Heart left ventricle (tissue), 16 donors: ENCODE data around the gene IDUA. TPM values are rescaled to one million over a fixed set of nuclear protein-coding genes. Genes with fewer than 3 reads are reported as not detected.
A peak's percentile ranks its signal among the peaks of the same experiment; 100 is the strongest.

Experiments
- ATAC-seq, 4 donors: fragments of 200-7000 bp; cut with Tn5 transposase; one replicate each; pipeline ENCODE4 v1.9.1; 2020 to 2022; ENCODE audit warnings: moderate library complexity in 4 of 4, mild to moderate bottlenecking in 3 of 4, moderate number of reproducible peaks in 1 of 4
- DNase-seq, 5 donors: peaks; one replicate each; pipeline ENCODE4 v3.0.0-alpha.2; 2020
- H3K27ac ChIP-seq, 12 donors: fragments of 200-600 bp; sonication (generic) in 4 of 12; one replicate each; pipeline versions ENCODE4 v1.5.0 to v1.8.0; 2016 to 2022; ENCODE audit warnings: mild to moderate bottlenecking in 2 of 12
- H3K27me3 ChIP-seq, 9 donors: fragments of 200-600 bp; sonication (generic) in 2 of 9; one replicate each; pipeline versions ENCODE4 v1.5.1 to v1.8.0; 2016 to 2022; ENCODE audit warnings: mild to moderate bottlenecking in 3 of 9
- H3K36me3 ChIP-seq, 9 donors: fragments of 200-600 bp; sonication (generic) in 2 of 9; one replicate each; pipeline versions ENCODE4 v1.5.0 to v1.8.0; 2018 to 2022; ENCODE audit warnings: mild to moderate bottlenecking in 2 of 9
- H3K4me1 ChIP-seq, 12 donors: fragments of 200-600 bp; sonication (generic) in 4 of 12; one replicate each; pipeline versions ENCODE4 v1.5.0 to v1.8.0; 2016 to 2022; ENCODE audit warnings: mild to moderate bottlenecking in 3 of 12
- H3K4me3 ChIP-seq, 12 donors: fragments of 200-600 bp; sonication (generic) in 4 of 12; one replicate each; pipeline versions ENCODE4 v1.5.0 to v1.8.0; 2017 to 2022; ENCODE audit warnings: mild to moderate bottlenecking in 9 of 12, moderate library complexity in 4 of 12
- H3K9me3 ChIP-seq, 12 donors: fragments of 200-600 bp; sonication (generic) in 4 of 12; one replicate each; pipeline versions ENCODE4 v1.5.0 to v1.8.0; 2016 to 2022; ENCODE audit warnings: mild to moderate bottlenecking in 1 of 12
- CTCF ChIP-seq, 12 donors: fragments of 200-600 bp; sonication (generic) in 4 of 12; IDR thresholded peaks; one replicate each; pipeline versions ENCODE4 v1.5.0 to v1.8.0; 2018 to 2022; ENCODE audit warnings: antibody characterized with exemption in 12 of 12, mild to moderate bottlenecking in 5 of 12
- POLR2A ChIP-seq, 2 donors: fragments of 450-650 bp; IDR thresholded peaks; one replicate each; pipeline ENCODE4 v1.6.1; 2017; ENCODE audit warnings: antibody characterized with exemption in 2 of 2, mild to moderate bottlenecking in 2 of 2, moderate library complexity in 2 of 2
- WGBS, 4 donors: extraction: QIAGEN DNeasy Blood & Tissue Kit in 2 of 4; methylation state at CpG; one replicate each; pipeline versions ENCODE4 v1.1.5 to v1.1.7; 2013 to 2018; 5-methylcytosine and 5-hydroxymethylcytosine counted together
- intact Hi-C, 10 donors: fragments of 100-400 bp; cut with DNase I; formaldehyde crosslinking; loops; one replicate each; pipeline versions ENCODE4 v1.11.1 to v1.14.2; 2022
- polyA plus RNA-seq, 2 donors: library from polyadenylated mRNA; stranded (reverse); fragments of 200-250 nt; gene quantifications; one replicate each; pipeline ENCODE4 v1.2.3, GENCODE V29; 2013
- total RNA-seq, 9 donors: library from RNA; depleted of rRNA in 2 of 9; stranded (reverse); fragments of >200 nt in 2 of 9; fragmentation: NEBNext Ultra II Directional in 3 of 9; extraction: Animal tissue kit (Norgen Biotek cat#: 25700) in 3 of 9; gene quantifications; one replicate each; pipeline versions ENCODE4 v1.1.0 to v1.2.4, GENCODE V29; 2016 to 2023
- donor health status: ischemic (EF 13 %, LVEDD 7.1; RV severe dilation, severe dysfunction).
- donor health status: healthy with polysubstance abuse.
- donor health status: DM: no; HTN: yes; CAD: no.
- donor health status: DM: no; HTN: no; CAD: no.
- donor health status: ischemic (EF 25% LVEDD 6.9; RV normal size, moderate dysfunction).
- donor health status: ischemic (EF 25% LVEDD 5.7; RV mildly dilated, moderate dysfunction).
- donor health status: healthy.
- donor health status: DM: yes; HTN: yes; CAD: no.
- donor health status: ischemic (EF 35%, LVEDD 5.7; RV mildly dilated, moderate dysfunction).
- donor health status: nonischemic (EF 11% LVEDD 7.7; RV severe dilation, severe dysfunction).
- donor health status: DM: yes; HTN: yes; CAD: no.
- donor health status: PGD.
- donor health status: ischemic (EF 29% LVEDD 5.4; RV normal size, mild dysfunction).
- donor health status: nonischemic (EF 23%, LVEDD 6.1; RV moderate dilation, normal function).

Gene IDUA
- total and polyA plus RNA-seq, 11 donors = 3.2 to 17.4 (median 6.8) TPM

- intact Hi-C loops = no loop called here
- Histone ChIP-seq H3K27me3 (no peaks in the 10 kb centered on the region), H3K27ac (no peak overlapping the region), H3K36me3 (peaks cover 0 to 17% (median 7%) of the 10 kb centered on the region in 9 donors), H3K4me3 (no peak overlapping the region), H3K4me1 (peaks cover 0 to 18% (median 0%) of the 10 kb centered on the region in 12 donors), H3K9me3 (no peaks in the 10 kb centered on the region)
- DNase-seq (peak in 1 of 5 donors; percentile 14), ATAC-seq (no peak)
- 62 to 82% (median 65%) methylated on average over 40 to 62 of the region's 62 CpGs for WGBS, 4 donors
- no peak for TF ChIP-seq POLR2A (IDR thresholded peaks at IDR 0.05)
Measured at GRCh38 chr4:946517-947471, 40.0 kb upstream of the IDUA start.

GRCh38 chr4:947491-947971 is 39.3 kb upstream of the IDUA start:
- H3K4me3 ChIP-seq = no peak overlapping the region
- 92 to 95% (median 93%) methylated on average over 18 to 19 of the region's 19 CpGs for WGBS, 4 donors
- DNase-seq (peak in 2 of 5 donors; percentile 14 to 21), ATAC-seq (no peak)
- H3K9me3 ChIP-seq = no peaks in the 10 kb centered on the region
- TF ChIP-seq POLR2A (IDR thresholded peaks at IDR 0.05) (no peak), CTCF (IDR thresholded peaks at IDR 0.05) (no peak)
- peaks cover 0 to 19% (median 8%) of the 10 kb centered on the region in 9 donors for H3K36me3 ChIP-seq
- H3K27me3 ChIP-seq = no peaks in the 10 kb centered on the region
- intact Hi-C loops = no loop called here
- H3K4me1 ChIP-seq = peaks cover 0 to 18% (median 0%) of the 10 kb centered on the region in 12 donors
- H3K27ac ChIP-seq = no peak overlapping the region

GRCh38 chr4:948101-948935 is 38.5 kb upstream of the IDUA start:
- intact Hi-C loops = no loop called here
- Histone ChIP-seq H3K4me1 (peaks cover 0 to 18% (median 0%) of the 10 kb centered on the region in 12 donors), H3K36me3 (peaks cover 0 to 21% (median 8%) of the 10 kb centered on the region in 9 donors), H3K4me3 (no peak overlapping the region), H3K27me3 (no peaks in the 10 kb centered on the region), H3K9me3 (no peaks in the 10 kb centered on the region), H3K27ac (no peak overlapping the region)
- DNase-seq (peak in 3 of 5 donors; percentile 19 to 31 (median 28)), ATAC-seq (peak in 1 of 4 donors; percentile 11)
- 78 to 89% (median 78%) methylated on average over 24 to 33 of the region's 33 CpGs for WGBS, 4 donors
- TF ChIP-seq POLR2A (IDR thresholded peaks at IDR 0.05) (no peak), CTCF (IDR thresholded peaks at IDR 0.05) (no peak)

GRCh38 chr4:948936-949300 is 37.9 kb upstream of the IDUA start:
- H3K36me3 ChIP-seq = peaks cover 0 to 21% (median 7%) of the 10 kb centered on the region in 9 donors
- H3K9me3 ChIP-seq = no peaks in the 10 kb centered on the region
- H3K4me1 ChIP-seq = peaks cover 0 to 18% (median 0%) of the 10 kb centered on the region in 12 donors
- H3K27me3 ChIP-seq = no peaks in the 10 kb centered on the region
- no peak overlapping the region for H3K4me3 ChIP-seq
- TF ChIP-seq CTCF (IDR thresholded peaks at IDR 0.05) = no peak
- no peak for TF ChIP-seq POLR2A (IDR thresholded peaks at IDR 0.05)
- 86 to 97% (median 92%) methylated on average over 4 to 13 of the region's 13 CpGs for WGBS, 4 donors
- peak in 1 of 5 donors; percentile 12 for DNase-seq
- H3K27ac ChIP-seq = no peak overlapping the region
- ATAC-seq = no peak
- intact Hi-C loops = no loop called here
